ENCODE data around the gene EFNA3.

EFNA3 gene

GRCh38 chr1:155066777-155067176 lies 11.9 kb upstream of the EFNA3 start:
- TF ChIP-seq, protein P1, sequence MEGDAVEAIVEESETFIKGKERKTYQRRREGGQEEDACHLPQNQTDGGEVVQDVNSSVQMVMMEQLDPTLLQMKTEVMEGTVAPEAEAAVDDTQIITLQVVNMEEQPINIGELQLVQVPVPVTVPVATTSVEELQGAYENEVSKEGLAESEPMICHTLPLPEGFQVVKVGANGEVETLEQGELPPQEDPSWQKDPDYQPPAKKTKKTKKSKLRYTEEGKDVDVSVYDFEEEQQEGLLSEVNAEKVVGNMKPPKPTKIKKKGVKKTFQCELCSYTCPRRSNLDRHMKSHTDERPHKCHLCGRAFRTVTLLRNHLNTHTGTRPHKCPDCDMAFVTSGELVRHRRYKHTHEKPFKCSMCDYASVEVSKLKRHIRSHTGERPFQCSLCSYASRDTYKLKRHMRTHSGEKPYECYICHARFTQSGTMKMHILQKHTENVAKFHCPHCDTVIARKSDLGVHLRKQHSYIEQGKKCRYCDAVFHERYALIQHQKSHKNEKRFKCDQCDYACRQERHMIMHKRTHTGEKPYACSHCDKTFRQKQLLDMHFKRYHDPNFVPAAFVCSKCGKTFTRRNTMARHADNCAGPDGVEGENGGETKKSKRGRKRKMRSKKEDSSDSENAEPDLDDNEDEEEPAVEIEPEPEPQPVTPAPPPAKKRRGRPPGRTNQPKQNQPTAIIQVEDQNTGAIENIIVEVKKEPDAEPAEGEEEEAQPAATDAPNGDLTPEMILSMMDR (IDR thresholded peaks at IDR 0.05), result no peak

DNA sequence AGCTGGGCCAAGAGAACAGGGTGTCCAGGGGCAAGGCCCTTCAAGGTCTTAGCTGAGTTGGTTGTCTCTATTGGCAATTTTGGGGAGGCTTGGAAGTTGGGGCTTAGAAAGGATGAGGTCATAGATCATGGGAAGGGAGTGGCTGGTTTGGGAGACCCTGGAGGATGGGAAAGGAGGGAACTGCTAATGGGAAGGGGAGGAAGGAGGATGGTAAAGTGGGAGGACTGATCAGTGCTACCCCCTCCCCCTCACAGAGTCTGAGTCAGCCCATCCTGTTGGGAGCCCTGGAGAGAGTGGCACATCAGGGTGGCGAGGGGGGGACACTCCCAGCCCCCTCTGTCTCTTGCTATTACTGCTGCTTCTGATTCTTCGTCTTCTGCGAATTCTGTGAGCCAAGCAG lies 10.0 kb upstream of the EFNA3 start:
- TF ChIP-seq, protein P1 (IDR thresholded peaks at IDR 0.05), result no peak

GRCh38 chr1:155069551-155070157 lies 9.0 kb upstream of the EFNA3 start:
- TF ChIP-seq, protein P1 (IDR thresholded peaks at IDR 0.05), result no peak

- TF ChIP-seq, protein P1 (IDR thresholded peaks at IDR 0.05), result no peak
These were observed 8.4 kb upstream of the EFNA3 start for GRCh38 chr1:155070158-155070621.

DNA sequence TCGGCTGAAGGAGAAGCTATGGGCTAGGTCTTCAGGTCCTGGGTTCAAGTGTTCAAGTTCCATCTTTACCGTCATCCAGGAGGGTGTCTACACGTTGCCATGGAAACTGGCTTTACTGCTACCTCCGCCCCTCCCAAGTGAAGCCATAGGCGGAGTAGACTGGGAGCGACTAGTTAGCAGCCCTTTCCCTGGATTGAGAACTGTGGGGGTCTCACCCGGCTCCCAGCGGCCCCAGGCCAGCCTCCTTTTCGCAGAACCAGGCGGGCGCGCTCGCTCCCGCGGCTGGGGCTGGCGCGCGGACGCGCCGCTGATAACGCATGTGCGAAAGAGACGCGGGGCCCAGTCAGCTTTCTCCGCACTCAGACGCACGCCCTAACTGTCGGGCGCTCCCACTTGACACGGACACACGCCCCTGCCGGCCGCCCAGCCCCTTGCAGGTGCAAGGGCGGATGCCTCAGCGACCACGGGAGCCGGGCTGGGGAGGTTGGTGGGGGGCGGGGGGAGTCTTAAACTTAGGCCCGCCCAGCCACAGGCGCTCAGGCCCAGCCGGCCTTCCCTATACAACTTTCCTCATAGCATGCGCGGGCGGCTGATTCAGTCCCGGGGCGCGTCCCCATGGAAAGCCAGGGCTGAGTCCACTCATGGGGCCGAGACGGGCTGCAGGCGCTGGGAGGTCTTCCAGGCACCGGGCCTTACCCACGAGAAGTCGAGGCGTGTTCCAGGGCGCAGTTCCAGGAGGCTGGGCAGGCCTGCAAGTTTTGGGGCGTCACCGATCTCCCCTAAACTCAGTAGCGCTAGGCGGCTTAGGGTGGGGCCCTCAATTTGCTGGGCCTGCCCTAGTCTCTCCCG lies 7.7 kb upstream of the EFNA3 start:
- TF ChIP-seq, protein P1 (IDR thresholded peaks at IDR 0.05), result no peak

GRCh38 chr1:155071701-155072100 lies 6.9 kb upstream of the EFNA3 start:
- TF ChIP-seq, protein P1 (IDR thresholded peaks at IDR 0.05), result no peak

GRCh38 chr1:155072531-155073289 lies 5.9 kb upstream of the EFNA3 start:
- TF ChIP-seq, protein P1 (IDR thresholded peaks at IDR 0.05), result no peak
